Stimulated activated naive CD8-positive, alpha-beta T cell treated with anti-CD3 and anti-CD28 coated beads, Interleukin-15, Interleukin-2, amounts not matched to agents 100 U/mL and 50 U/mL, for 24 hours (primary cell): ENCODE results near the gene NPTN.
"Not testable (repeated sequence)": the region's sequence is repeated elsewhere in the genome, so short reads cannot be mapped to it uniquely, and the experiment has no call there.

Source experiments
- ATAC-seq: fragments of 150-1000 bp; cut with Tn5 transposase; one replicate; pipeline ENCODE4 v1.10.0; 2021
- DNase-seq: peaks from one replicate; pipeline ENCODE4 v3.0.0; 2021

NPTN gene

DNA sequence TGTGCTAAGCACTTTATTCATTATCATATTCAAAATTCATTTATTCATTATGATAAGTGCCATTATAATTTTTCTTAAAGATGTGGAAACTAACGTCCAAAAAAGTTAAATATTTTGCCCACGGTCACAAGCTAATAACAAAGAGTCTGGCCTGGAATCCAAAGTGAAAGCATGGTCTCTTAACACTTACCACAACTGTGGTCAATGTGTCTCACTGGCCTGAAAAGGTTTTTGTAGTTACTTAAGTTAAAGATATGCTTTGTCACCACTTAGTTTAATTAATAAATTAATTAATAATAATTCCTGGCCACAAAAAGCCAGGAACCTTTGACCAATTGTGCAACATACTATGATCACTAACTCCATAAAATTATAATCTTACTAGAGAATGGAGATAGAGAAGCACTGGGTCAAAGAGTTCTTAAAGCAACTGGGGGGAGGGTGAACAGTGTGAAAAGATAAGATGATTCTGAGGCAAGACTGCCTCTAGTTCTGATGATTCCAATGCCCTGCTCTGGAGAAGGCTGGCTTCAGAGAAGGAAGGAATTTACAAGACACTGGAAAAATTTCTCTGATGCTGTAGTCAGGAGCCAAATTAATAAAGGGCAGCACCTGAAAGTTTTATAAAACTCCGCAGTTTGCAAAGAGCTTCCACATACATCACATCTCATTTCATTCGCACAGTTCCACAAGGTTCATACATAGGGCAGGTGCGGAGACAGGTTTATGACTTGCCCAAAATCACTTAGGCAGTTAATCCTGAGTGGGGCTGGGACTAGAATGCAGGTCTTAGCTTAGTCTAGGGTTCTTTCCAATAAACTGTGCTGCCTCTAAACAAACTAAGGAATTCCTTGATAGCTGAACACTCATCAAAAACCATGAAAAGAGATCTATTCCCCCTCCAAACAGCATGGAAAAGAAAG, 32.5 kb downstream of the NPTN start:
- DNase-seq (no peak), ATAC-seq (no peak)

DNA sequence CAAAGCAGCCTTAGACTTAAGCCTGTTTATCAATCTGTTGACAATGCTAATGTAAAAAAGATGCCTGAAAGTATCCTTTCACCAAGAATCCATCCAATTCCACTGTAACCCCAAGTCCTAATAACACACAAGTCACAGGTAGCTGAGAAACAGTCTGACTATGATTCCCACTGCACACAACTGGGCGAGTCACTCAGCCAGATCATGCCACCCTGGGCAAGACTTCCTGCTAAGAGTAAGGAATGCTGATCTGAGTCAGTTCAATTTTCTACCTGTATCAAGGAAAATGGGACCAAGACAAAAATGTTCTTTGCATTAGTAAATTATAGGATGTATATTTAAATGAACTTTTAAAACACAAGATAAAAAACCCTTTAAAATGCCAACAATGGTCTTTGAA, 33.3 kb downstream of the NPTN start:
- no peak for ATAC-seq
- DNase-seq, result no peak

DNA sequence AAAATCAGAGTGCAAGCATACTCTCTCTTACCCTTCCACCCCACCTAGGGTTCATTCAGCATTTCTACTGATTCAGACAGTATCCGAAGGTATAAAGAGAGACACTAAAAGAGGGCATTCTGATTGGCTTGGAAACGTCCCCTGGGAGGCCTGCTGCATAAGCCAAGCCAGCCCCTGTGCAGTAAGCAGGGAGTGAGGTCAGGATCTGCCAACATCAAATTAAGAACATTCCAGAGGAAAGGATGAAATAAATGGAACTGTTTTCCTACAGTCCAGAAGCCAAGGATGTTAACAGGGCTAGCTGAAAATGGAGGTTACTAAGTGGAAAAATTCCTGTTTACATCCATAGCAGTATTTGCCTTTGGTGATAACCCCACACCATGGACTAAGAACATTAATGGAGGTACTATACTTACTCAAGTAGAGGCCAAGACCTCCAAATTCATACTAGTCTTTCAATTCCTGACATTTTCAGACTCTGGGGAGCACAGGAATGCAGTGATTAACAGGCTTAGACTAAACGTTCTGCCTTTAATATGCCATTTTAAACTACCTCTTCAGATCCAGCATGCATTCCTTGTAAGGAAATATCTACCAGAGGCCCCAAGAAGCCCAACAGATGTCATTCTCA, 34.5 kb downstream of the NPTN start:
- DNase-seq, result no peak
- no peak for ATAC-seq

DNA sequence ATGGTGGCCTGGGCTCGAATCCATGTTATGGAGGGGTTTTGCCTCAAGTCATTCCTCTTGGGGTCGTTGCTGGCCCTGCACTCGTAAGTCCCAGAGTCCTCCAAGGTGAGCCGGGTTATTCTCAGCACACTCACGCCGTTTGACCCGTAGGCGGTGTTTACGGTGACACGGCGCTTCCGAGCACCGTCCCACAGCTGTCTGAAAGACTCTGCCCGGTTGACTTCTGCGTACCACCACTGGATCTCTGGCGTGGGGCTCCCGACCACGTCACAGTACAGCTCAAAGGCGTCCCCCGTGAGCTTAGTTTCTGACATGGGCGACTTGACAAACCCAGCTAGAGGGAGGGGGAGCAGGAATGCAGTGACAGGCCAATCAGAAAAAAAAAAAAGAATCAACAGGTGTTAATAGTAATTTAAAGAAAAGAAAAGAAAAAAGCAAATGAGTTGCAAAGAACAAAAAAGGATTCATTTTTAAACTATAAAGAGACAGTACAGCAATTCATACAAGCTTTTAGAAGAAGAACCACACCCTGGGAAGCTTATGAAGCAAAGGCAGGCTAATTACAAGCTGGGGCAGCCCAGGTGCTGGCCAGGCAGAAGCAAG, 36.1 kb downstream of the NPTN start:
- DNase-seq (no peak), ATAC-seq (no peak)

DNA sequence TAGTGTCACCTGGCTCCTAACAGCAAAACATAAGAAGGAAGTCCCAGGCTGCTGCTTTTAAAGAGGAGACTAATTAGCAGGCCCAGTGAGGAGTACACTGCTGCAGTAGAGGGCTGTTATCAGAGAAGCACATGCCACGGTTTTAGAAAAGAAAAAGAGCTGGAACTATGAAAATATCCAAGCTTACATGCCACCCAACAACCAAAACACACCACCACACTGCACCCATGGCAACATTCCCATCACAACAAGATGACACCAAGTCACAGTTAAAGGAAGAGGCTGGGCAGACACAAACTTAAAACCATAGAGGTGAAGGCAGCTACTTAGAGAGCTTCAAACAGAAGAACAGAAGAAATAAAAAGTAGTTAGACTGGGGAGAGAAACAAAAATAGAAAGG, 37.0 kb downstream of the NPTN start:
- ATAC-seq (no peak), DNase-seq (no peak)

DNA sequence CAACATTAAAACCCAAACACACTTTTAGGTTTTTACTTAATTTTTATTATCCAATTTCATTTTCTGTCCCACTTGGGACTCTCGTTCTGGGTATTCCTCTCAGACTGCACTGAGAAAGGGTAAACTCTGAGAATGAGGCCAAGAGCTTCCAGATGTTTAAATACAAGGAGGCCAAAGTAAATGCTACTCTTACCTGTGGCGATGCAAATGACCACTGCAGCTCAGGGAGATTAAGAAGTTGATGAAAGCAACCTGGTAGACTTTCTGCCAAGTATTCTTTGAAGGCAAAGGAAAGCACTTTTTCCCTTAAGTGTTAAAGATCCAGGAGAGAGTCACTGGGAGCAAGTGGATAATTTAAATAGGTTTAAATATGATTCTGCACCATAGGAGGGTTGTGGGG, 39.1 kb downstream of the NPTN start:
- no peak for ATAC-seq
- no peak for DNase-seq

DNA sequence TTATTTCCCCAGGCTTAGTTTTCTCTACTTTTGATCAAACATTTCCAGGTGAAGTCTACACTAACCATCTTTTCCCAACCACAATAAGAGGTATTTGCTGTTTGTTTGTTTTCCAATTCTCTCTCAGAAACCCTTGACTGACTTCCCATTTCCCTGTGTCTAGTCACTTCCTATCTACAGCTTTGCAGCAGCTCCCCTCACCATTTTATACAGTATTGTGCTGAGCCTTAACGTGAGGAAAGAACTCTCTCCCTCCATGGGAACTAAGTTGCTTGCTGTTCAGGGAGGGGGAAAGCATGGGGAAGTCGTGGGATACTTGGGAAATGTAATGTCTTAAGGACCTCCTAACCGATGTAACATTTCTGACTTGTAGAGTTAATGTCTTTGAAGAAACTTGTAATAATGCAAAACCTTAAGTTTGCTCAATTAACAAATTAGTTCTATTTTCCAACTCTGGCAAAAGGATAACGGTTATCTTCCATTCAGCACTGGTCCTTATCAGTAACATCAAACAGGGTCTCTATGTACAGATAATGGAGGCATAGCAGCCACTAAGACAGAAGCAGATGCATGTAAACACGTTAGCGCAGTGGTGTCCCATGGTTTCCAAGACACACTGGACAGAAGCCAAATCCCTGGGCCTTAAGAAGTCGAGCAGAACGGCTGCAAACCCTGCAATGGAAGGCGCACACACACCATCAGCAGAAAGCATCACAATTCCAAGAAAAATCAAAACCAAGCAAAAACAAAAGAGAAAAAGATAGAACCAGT, 39.7 kb downstream of the NPTN start:
- DNase-seq (no peak), ATAC-seq (no peak)

DNA sequence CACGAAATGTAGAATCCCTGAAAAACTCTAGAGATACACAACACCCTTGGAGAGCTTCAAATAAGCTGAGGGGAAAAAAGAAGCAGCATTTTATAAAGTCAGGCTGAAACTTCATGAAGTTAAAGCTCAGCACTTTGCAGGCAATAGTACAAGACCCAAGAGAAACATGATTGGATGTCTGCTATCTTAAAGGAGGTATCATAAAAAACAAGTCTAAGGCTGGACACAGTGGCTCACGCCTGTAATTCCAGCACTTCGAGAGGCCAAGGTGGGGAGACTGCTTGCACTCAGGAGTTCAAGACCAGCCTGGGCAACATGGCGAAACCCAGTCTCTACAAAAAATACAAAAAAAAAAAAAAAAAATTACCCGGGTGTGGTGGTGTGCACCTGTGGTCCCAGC, 42.9 kb downstream of the NPTN start:
- DNase-seq (no peak), ATAC-seq (no peak)

DNA sequence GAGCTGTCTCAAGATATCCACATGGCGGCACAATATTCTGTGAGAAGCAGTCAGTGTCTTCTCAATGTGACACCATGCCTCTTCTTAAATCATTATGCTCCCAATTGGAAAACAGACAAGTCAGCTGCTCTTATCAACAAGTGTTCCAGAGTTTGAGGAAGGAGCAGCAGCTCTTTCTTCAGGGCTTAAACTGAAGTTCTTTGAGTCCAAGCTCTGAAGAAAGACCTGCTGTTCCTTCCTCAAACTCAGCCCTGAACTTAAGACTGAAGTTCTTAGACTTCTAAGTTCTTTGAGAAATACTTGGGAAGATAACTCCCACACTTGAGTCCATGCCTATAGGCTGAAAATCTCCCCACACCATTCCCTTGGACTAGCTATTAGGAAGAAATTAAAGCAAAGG, 43.4 kb downstream of the NPTN start:
- ATAC-seq, result no peak
- no peak for DNase-seq

DNA sequence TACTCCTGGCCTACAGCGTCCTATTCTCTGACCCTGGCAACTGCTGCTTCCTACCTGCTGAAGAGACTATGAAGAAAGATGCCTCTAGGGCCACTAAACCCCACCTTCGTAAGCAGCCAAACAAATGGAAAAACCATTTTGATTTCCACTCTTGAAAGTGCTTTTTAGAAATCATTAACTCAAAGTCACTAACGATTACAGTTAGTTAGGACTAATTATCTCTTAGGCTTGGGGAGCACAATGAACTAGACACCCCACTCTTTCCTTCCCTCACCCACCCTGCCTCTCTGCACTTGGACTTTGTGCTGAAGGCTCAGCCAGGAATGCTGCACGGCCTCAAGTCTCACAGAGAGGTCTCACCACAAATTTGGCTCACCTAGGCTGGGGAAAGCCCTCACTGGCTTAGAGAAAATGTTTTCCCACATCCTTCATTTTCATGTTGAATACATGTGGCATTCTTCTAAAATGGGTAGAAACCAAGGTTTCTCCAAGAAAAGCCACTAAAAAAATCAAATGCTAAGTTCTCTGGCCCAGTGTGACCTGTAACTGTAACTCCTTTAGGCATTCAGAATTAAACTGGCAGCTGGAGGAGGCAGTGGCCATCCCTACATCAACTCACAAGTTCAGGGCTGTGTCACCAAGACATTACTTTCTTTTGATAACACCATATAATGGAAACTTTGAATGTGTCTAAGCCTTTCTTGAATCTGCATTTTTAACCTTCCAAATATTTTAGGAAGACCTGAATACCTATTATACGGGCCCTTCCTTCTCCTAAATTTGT, 47.1 kb downstream of the NPTN start:
- no peak for DNase-seq
- ATAC-seq, result no peak

DNA sequence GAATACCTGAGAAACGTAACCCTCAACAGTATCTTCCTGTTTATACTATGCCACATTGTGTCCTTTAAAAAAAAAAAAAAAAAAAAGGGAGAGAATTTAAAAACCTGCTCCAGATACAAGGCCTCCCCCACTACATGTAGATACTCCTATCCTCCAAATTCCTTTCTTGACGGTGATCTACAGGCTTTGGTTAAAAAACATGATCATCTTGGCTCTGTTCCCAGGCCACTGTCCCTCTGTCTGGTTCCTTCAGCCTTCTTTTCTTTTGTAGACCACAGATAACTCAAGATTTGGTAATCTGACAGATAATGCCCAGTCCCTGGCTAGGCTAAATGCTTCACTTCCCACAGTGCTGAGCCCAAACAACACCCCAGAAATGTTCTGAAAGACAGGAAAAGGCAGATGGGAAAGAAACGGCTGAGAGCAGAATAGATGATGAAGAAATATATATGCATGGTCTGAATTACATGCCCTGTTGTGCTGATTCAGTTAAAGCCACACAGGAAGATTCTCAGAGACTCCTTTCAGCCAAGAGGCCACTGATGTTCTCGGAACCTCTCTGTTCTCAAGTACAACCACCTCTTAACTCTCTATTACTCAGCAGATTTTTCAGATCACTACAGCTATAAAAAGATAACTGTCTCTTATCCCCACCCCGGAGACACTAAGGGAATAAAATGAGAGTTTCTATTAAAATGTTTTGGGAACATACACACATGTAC, 48.3 kb downstream of the NPTN start:
- ATAC-seq, result no peak
- DNase-seq, result no peak

DNA sequence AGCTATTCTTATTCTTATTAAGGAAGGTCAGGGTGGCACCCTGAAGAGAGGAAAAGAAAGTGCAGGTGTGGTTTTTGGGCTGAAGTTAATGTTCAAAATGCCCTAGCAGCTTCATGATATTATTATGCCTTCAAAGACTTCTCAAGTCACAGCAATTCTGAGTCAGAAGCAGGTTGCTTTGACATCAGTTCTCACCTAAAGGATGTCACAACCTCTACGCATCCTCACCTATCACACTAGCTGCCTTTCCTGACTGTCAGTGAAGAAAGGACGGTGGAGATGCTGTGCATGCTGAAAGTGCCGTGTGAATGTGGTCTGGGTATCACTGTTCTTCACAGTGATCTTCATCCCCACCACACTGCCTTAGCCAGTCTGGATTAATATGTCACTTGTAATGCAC, 49.6 kb downstream of the NPTN start:
- ATAC-seq, result no peak
- DNase-seq, result no peak

DNA sequence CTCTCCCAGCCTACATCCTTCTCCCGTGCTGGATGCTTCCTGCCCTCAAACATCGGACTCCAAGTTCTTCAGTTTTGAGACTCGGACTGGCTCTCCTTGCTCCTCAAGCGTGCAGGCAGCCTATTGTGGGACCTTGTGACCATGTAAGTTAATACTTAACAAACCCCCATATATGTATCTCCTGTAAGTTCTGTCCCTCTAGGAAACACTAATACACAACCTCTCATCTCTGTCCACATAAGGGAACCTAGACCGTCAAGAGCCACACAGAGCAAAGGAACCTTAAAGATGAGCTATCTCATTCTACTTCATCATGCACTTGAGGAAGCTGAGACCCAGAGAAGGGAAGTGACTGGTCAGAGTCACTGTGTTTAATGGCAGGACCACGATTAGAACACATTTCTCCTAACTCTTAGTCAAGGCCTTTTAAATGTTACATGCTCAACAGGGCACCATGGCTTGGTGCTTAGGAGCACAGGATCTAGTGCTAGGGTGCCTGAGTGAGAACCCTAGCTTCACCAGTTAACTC, 50.3 kb downstream of the NPTN start:
- ATAC-seq (no peak), DNase-seq (no peak)

DNA sequence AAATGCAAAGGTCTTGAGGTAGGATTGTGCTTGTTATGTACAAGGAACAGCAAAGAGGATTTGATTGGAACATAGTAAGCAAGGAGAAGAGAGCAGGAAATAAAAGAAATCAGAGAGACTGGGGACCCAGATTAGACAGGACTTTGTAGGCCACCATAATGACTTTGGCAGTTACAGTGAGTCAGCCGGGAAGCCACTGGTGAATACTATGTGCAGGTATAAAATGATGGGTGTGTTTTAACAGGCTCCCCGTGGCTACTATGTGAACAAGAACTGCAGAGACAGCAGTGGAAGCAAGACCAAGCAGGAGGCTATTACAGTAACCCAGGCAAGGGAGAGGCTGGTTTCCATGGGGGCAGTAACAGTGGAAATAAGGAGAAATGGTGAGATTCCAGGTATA, 55.2 kb downstream of the NPTN start:
- ATAC-seq (no peak), DNase-seq (no peak)

DNA sequence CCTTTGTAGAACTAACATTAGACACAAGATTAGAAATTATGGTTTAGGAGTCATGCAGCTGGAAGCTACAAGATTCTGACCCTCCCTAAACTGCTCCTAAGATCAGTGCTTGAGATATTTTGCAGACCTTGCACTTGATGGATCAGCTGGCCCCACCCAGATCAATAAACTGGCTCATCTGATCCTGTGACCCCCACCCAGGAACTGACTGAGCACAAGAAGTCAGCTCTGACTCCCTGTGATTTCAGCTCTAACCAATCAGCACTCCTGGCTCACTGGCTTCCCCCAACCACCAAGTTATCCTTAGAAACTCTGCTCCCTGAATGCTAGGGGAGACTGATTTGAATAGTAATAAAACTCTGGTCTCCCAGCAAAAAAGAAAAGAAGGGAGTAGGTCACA, 55.6 kb downstream of the NPTN start:
- ATAC-seq, DNase-seq: not testable (repeated sequence)

DNA sequence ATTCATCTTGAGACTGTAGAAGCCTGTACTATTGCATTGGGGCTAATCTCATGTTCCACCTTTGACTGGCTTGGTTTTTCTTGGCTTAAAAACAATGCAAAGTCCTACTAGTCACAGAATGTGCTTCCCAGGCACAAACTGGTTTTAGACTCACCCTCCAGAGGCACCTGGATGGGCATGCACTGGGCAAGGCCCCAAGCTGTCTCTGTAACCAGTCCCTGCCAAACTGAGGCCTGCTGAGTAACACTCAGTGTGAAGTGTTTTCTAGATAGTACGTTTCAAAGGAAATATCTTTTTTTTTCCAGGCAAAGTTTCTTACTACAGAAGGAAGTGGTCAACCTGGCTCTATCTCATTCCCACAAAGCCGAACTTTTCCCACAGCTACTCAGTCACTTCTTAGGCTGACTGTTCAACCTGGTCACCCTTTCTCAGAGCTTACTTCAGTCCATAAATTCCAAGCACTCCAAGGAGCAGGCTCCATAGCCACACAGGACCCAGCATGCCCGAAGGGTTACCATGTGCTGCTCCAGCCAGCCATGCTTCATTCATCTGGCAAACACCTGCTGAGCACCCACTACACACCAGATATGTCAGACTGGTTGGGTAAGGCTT, 57.4 kb downstream of the NPTN start:
- ATAC-seq (no peak), DNase-seq (no peak)

DNA sequence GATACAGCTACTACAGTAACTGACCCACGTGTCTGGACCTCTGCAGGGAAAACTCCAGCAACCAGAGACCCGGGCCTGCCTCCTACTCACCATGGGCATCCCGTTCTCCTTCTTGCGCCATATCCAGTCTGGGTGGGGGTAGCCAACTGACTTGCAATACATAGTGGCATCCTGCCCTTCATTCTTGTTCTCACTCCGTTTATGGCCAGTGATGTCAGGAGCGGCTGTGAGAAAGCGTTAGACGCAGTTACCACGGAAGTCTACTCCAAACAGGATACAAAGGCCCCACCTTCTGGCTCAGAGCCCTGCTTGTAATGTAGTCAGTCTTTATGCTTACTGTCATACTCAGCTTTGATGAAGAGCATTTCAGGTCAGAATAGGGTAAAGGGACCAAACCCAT, 59.6 kb downstream of the NPTN start:
- DNase-seq, result no peak
- ATAC-seq, result no peak

DNA sequence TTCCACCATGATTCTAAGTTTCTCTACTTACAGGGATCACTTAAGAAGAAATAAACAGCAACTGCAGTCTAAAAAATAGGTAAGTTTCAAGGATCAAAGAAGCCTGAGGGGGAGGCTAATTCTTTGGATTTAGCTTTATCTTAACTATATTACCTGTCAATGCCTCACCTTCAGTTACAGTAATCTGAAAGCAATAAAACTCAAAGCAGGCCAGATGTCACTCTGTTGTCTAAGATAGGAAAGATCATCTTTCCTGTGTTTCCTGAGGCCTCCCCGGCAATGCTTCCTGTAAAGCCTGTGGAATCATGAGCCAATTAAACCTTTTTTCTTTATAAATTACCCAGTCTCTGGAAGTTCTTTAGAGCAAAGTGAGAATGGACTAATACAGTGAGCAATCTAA, 60.2 kb downstream of the NPTN start:
- ATAC-seq (no peak), DNase-seq (no peak)

DNA sequence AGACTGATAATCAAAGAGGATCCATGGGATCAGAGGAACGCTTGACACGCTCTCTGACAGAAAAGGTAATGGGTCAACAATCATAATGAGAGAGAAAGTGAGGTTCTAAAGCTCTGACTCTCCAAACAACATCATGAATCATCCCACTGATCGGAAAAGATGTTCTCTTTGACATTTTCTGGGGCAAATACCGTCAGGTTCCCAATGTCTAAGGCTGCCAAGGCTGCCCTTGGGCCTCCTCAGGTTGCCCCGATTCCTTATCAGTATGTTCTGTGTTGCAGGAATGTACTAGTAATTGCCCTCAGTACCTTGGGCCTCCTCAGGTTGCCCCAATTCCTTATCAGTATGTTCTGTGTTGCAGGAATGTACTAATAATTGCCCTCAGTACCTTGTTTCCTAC, 60.9 kb downstream of the NPTN start:
- DNase-seq (no peak), ATAC-seq (peak; percentile 57)

DNA sequence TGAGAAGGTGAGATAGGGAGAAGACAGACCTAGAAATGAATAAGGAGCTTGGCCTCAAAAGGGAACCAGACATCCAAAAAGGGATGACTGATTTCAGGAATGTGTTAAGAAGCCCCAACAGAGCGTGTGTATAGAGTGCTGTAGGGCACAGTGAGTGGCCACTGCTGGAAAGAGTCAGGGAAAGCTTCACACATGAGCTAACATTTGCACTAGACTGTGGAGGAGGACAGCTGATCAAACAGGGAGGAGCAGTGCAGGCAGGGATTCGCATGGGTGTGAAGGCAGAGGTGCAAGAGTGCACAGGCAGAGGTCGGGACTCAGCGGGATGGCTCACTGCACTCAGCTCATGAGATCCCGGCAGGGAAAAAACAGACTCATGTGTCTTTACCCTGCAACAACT, 61.8 kb downstream of the NPTN start:
- no peak for ATAC-seq
- no peak for DNase-seq
